H1 (cell line): ENCODE results near the gene MAPK8. TPM values are rescaled to one million over a fixed set of nuclear protein-coding genes. Genes with fewer than 3 reads are reported as not detected.

Experiments used
- CHD1 ChIP-seq: IDR thresholded peaks from 2 replicates; pipeline ENCODE4 v1.6.1; 2012; ENCODE audit warnings: low read depth, low read length, improper control_type of control experiment
- EGR1 ChIP-seq: IDR thresholded peaks from 2 replicates; pipeline ENCODE4 v1.6.1; 2011; ENCODE audit warnings: low read depth, low read length, borderline replicate concordance
- NRF1 ChIP-seq: IDR thresholded peaks from 2 replicates; pipeline ENCODE4 v1.6.1; 2011; ENCODE audit warnings: mild to moderate bottlenecking, low read depth, low read length, improper control_type of control experiment
- POU5F1 ChIP-seq: IDR thresholded peaks from 2 replicates; pipeline ENCODE4 v1.6.1; 2011; ENCODE audit warnings: low read depth, mild to moderate bottlenecking, low read length, moderate library complexity
- polyA plus RNA-seq, 7 experiments: library from polyadenylated mRNA; depleted of rRNA in 3 of 7; stranded (reverse) in 5 of 7; unstranded in 2 of 7; fragments of >200 nt in 5 of 7; fragments of 200-250 nt in 2 of 7; gene quantifications; 1 replicate in 5 of 7; 2 replicates in 1 of 7; 4 replicates in 1 of 7; pipeline versions ENCODE4 v1.2.1 to v1.2.3, GENCODE V29; 2011 to 2013; ENCODE audit warnings: missing spikeins in 2 of 7, mixed read lengths in 2 of 7
- total RNA-seq: library from RNA; stranded (reverse); fragmentation: NEBNext Ultra II Directional; extraction: Animal tissue kit (Norgen Biotek cat#: 25700); gene quantifications from 2 replicates; pipeline ENCODE4 v1.2.1, GENCODE V29; 2021

Gene MAPK8
- total and polyA plus RNA-seq, 2 of the 8 experiments (the other 6 are each of a cell fraction or from before 2014, with no cell fraction given) = 23.3 to 71.3 TPM

- TF ChIP-seq POU5F1 (no peak), NRF1 (no peak), CHD1 (no peak), EGR1 (no peak)
These were observed 25.0 kb downstream of the MAPK8 start (continued) for GRCh38 chr10:48331436-48331835.
